Colonic mucosa (tissue), 4 donors: ENCODE results near the gene MAD1L1. TPM values are rescaled to one million over a fixed set of nuclear protein-coding genes. Genes with fewer than 3 reads are reported as not detected.
"Not testable (repeated sequence)": the region's sequence is repeated elsewhere in the genome, so short reads cannot be mapped to it uniquely, and the experiment has no call there.

Experiments
- DNase-seq: peaks from one replicate; pipeline ENCODE4 v3.0.0-alpha.2; 2020
- H3K27ac ChIP-seq: fragments of 200-600 bp; one replicate; pipeline ENCODE4 v1.8.0; 2021
- H3K27me3 ChIP-seq: fragments of 200-600 bp; one replicate; pipeline ENCODE4 v1.8.0; 2021
- H3K36me3 ChIP-seq: fragments of 200-600 bp; one replicate; pipeline ENCODE4 v1.8.0; 2021
- H3K4me1 ChIP-seq: fragments of 200-600 bp; one replicate; pipeline ENCODE4 v1.8.0; 2021; ENCODE audit warnings: mild to moderate bottlenecking
- H3K4me3 ChIP-seq: fragments of 200-600 bp; one replicate; pipeline ENCODE4 v1.8.0; 2021
- H3K9ac ChIP-seq, 2 donors: one replicate each; pipeline ENCODE4 v1.7.0; 2013; ENCODE audit warnings: control low read depth in 2 of 2, low read depth in 2 of 2, low read length in 2 of 2
- H3K9me3 ChIP-seq: fragments of 200-600 bp; one replicate; pipeline ENCODE4 v1.8.0; 2021
- CTCF ChIP-seq: fragments of 200-600 bp; IDR thresholded peaks from one replicate; pipeline ENCODE4 v1.8.0; 2022; ENCODE audit warnings: antibody characterized with exemption, mild to moderate bottlenecking
- intact Hi-C: fragments of 100-400 bp; cut with DNase I; formaldehyde crosslinking; loops from one replicate; pipeline ENCODE4 v1.14.1; 2022
- total RNA-seq, 2 donors: library from RNA; stranded (reverse); fragmentation: NEBNext Ultra II Directional in 1 of 2; extraction: Animal tissue kit (Norgen Biotek cat#: 25700) in 1 of 2; gene quantifications; one replicate each; pipeline ENCODE4 v1.2.1, GENCODE V29; 2021
- donor health status: healthy.
- donor health status: DM: no; HTN: no; CAD: no.
- donor health status: DM: no; HTN: no; CAD: no.

MAD1L1 gene
- total RNA-seq, 2 donors from 2014 or later: 18.2 to 47.0 TPM

- H3K27ac ChIP-seq: no peak overlapping the region
- no peaks in the 10 kb centered on the region for H3K36me3 ChIP-seq
Observed at GRCh38 chr7:2164646-2165045, 68.1 kb downstream of the MAD1L1 start.

GRCh38 chr7:2163600-2164555 is 68.9 kb downstream of the MAD1L1 start:
- no peaks in the 10 kb centered on the region for H3K36me3 ChIP-seq
- intact Hi-C loops: no loop called here
- no peak overlapping the region for H3K4me3 ChIP-seq
- no peak overlapping the region for H3K9ac ChIP-seq
- no peak for DNase-seq
- H3K9me3 ChIP-seq: no peaks in the 10 kb centered on the region
- TF ChIP-seq CTCF: no peak
- no peak overlapping the region for H3K27ac ChIP-seq
- H3K27me3 ChIP-seq: no peaks in the 10 kb centered on the region
- no peaks in the 10 kb centered on the region for H3K4me1 ChIP-seq

More at GRCh38 chr7:2164646-2165045, 68.1 kb downstream of the MAD1L1 start:
- Histone ChIP-seq H3K27me3 (no peaks in the 10 kb centered on the region), H3K9ac (no peak overlapping the region), H3K9me3 (no peaks in the 10 kb centered on the region), H3K4me3 (no peak overlapping the region), H3K4me1 (no peaks in the 10 kb centered on the region)
- intact Hi-C loops: no loop called here
- TF ChIP-seq CTCF: no peak
- DNase-seq: no peak

DNA sequence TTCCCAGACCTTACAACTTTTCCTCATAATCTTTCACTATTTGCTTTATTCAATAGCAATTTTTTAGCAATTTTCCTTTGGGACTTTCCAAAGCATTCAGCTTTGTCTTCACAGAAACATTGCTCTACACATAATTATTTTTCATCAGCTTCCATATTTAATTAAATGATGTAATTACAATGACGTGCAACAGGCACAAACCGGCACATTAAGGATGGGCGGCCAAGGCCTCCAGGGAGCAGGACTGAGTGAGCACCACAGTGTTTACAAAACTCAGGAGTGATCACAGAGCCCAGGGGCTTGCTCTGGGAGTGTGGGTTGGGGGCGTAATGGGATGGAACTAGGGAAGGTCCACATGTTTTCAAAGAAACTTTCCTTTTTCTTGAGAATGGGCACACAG is 69.8 kb downstream of the MAD1L1 start:
- Histone ChIP-seq H3K27ac (no peak overlapping the region), H3K4me1 (no peaks in the 10 kb centered on the region)

DNA sequence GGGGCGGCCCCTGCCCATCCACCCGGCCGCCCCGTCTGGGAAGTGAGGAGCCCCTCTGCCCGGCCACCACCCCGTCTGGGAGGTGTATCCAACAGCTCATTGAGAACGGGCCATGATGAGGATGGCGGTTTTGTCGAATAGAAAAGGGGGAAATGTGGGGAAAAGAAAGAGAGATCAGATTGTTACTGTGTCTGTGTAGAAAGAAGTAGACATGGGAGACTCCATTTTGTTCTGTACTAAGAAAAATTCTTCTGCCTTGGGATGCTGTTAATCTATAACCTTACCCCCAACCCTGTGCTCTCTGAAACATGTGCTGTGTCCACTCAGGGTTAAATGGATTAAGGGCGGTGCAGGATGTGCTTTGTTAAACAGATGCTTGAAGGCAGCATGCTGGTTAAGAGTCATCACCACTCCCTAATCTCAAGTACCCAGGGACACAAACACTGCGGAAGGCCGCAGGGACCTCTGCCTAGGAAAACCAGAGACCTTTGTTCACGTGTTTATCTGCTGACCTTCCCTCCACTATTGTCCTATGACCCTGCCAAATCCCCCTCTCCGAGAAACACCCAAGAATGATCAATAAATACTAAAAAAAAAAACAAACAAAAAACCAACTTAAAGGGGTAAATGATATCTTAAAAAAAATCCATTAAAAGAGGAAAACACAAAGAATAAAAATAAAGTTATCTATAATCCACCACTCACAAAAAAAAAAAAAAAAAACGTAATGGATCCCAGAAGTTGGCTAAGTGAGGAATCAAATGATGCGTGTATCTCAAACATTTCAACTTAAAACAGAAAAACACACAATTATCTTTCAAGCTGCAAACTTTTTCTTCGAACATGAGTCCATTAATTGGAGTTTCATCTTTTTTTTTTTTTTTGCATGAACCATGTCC is 70.5 kb downstream of the MAD1L1 start:
- H3K4me1 ChIP-seq, DNase-seq, H3K27me3 ChIP-seq, H3K36me3 ChIP-seq, intact Hi-C loops, H3K4me3 ChIP-seq, H3K9me3 ChIP-seq, H3K9ac ChIP-seq, H3K27ac ChIP-seq: not testable (repeated sequence)

More for the DNA sequence above, 69.8 kb downstream of the MAD1L1 start:
- H3K36me3 ChIP-seq: no peaks in the 10 kb centered on the region
- intact Hi-C loops: no loop called here
- H3K27me3 ChIP-seq: no peaks in the 10 kb centered on the region
- no peaks in the 10 kb centered on the region for H3K9me3 ChIP-seq
- TF ChIP-seq CTCF: no peak
- DNase-seq: no peak
- no peak overlapping the region for H3K4me3 ChIP-seq
- no peak overlapping the region for H3K9ac ChIP-seq

GRCh38 chr7:2159176-2159520 is 73.6 kb downstream of the MAD1L1 start:
- intact Hi-C loops: no loop called here
- Histone ChIP-seq H3K4me1 (no peaks in the 10 kb centered on the region), H3K9ac (no peak overlapping the region), H3K27me3 (no peaks in the 10 kb centered on the region), H3K36me3 (no peaks in the 10 kb centered on the region), H3K4me3 (no peak overlapping the region), H3K9me3 (no peaks in the 10 kb centered on the region), H3K27ac (no peak overlapping the region)
- TF ChIP-seq CTCF: no peak
- DNase-seq: no peak
